ENCODE results near the gene TATDN2.

TATDN2 gene

DNA sequence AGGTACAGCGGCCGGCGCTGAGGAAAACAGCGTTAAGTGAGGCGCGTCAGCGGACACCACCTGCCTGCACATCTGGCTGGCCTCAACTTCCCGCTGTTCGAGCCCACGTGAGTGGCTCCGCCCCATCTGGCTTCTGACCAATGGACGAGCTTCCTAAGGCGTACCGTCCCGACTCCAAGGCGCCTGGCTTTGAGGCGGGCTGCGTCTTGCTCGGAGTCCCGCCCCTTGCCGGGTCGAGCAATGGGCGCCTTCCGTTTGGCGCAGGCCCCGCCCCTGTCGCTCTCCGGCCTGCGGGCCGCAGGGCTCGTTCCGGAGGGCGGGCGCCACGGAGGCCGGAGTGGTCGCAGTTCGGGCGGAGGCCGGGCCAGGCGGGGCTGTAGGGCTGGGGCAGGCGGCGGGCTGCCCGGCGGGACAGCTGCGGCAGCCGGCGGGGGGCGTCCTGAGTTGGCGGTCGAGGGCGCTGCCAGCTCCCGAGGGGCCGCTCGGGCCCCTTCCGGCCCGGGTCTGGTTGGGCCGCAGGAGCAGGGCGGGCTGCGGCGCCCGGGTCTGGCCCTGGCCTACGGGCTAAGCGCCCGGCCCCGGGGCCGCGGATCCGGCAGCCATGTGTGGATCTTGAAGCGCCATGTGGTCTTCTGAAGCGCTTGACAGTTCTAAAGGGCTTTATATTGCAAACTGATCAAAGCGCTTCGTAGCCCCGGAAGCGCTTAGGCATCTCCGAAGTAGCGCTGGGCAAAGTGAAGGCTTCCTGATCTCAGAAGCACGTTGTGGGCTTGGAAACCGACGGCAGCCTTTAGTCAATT is at the start of gene TATDN2:
TATDN2 (plus strand) TSS at position 276 of the 800 bp plus-strand sequence. CDS start 742 bp downstream, outside the sequence.
- no peak for FAIRE-seq

- FAIRE-seq: no peak
These were observed 49.3 kb upstream of the TATDN2 start for GRCh38 chr3:10198761-10199649.

- FAIRE-seq: no peak
These were observed 43.3 kb upstream of the TATDN2 start for GRCh38 chr3:10204921-10205320.

- no peak for FAIRE-seq
These were observed 42.7 kb upstream of the TATDN2 start for GRCh38 chr3:10205451-10206165.

- no peak for FAIRE-seq
These were observed 42.1 kb upstream of the TATDN2 start for GRCh38 chr3:10206166-10206511.

DNA sequence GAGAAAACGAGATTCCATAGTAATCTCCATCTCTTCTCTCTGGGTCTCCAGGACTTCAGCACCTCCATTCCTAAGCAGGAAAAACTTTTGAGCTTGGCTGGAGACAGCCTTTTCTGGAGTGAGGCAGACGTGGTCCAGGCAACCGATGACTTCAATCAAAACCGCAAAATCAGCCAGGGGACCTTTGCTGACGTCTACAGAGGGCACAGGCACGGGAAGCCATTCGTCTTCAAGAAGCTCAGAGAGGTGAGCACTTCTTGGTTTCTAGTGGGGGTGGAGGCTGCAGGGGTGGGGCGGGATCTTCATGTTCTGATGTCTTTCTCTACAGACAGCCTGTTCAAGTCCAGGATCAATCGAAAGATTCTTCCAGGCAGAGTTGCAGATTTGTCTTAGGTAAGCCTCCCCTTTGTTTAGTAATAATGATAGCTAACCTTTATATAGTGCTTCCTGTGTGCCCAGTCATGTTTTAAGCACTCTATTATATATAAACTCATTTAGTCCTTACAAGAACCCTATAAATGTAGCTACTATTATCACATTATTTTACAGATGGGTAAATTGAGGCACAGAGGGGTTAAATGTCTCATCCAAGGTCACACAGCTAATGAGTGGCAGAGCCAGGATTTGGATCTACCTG is 35.0 kb upstream of the TATDN2 start:
- no peak for FAIRE-seq

- no peak for FAIRE-seq
These were observed 32.5 kb upstream of the TATDN2 start for GRCh38 chr3:10215578-10216368.

DNA sequence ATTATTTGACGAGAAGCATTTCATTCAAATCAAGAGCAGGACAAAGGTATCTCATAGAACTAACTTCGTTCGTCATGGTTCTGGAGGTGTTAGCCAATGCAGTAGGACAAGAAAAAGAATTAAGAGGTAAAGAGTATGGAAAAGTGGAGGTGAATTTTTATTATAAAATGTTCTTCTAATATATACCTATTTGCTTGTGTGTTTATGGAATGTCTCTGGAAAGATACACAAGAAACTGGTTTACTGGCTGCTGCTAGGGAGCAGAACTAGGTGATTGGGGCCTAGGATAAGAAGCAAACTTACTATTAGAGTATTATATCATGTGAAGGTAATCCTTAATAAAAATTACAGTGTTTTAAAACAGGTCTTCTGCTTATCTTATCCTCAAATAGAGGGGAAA is 30.9 kb upstream of the TATDN2 start:
- no peak for FAIRE-seq

DNA sequence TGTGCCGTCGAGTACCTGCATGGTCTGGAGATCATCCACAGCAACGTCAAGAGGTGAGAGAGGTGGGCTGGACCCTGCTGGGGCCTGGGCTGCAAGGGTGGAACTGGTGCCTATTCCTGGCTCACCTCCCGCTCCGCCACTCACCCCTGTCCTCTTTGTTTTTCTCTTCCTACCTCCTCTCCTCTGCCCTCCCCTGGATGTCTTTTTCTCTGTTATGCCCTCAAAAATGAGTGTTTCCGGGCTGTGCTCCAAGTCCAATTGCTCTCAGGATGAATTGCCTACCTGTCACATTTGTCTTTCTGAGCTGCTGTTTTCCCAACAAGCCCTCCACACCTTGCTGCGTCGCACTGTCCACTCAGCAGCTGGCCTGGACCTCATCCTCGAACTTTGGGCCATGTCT is 28.5 kb upstream of the TATDN2 start:
- FAIRE-seq: no peak

GRCh38 chr3:10223676-10224639 is 24.3 kb upstream of the TATDN2 start:
- FAIRE-seq: no peak

DNA sequence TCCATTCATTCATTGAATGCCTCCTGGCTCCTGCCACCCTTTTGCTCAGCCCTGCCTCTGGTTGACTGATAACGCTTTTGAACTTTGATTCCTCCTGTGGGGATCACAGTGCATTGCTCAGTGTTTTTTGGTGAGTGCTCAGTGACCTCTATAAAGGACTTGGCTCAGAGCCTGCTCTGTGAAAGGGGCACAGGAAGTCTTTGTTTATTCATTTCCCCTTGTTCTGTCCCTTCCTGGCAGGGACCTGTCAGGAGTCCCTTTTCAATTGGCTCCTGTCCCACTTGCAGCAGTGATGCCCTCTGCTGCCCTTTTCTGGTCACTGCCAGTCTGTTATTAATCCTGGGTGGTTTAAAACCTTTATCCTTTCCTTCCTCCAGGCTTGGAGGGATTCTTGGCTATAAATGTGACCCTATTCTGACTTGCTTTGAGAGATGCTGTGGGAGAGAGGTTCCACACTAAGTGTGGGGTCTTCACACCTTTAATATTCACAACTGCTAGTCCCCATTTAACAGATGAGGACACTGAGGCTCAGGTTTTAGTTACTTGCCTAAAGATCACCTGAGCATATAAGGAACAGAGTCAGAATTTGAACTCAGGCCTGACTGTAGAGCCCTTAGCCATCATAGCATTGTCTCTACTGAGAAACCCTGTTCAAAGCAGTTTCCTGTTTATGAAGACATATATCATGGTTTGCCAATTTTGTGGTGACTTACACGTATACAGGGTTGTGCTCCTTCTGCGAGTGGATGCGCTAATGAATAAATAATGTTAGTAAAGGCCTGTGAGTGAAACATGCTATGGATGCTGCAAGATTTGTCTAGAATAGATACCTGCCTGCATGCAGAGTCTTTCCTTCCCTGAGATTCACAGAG is 23.2 kb upstream of the TATDN2 start:
- no peak for FAIRE-seq

- no peak for FAIRE-seq
These were observed 22.0 kb upstream of the TATDN2 start for GRCh38 chr3:10226293-10226692.

GRCh38 chr3:10228248-10228950 is 19.9 kb upstream of the TATDN2 start:
- FAIRE-seq: no peak

- FAIRE-seq: no peak
These were observed 18.7 kb upstream of the TATDN2 start for GRCh38 chr3:10229576-10229975.

DNA sequence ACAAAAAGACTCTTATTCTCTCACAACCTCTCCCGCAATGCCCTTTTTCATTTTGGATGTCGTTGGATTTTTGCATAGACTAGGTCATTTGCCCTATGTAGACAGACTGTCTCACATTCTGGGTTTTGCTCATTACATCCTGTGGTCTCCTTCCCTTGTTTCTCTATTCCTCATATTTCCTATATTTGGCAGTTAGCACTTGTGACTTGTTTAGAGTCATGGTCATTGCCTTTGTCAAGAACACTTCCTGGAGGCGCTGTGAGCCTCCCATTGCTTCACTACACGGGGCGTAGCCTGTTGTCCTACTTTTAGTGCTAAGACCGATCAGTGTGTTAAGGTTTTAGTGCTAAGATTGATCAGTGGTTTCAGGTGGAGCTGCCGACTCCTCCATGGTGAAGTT is 16.1 kb upstream of the TATDN2 start:
- no peak for FAIRE-seq

DNA sequence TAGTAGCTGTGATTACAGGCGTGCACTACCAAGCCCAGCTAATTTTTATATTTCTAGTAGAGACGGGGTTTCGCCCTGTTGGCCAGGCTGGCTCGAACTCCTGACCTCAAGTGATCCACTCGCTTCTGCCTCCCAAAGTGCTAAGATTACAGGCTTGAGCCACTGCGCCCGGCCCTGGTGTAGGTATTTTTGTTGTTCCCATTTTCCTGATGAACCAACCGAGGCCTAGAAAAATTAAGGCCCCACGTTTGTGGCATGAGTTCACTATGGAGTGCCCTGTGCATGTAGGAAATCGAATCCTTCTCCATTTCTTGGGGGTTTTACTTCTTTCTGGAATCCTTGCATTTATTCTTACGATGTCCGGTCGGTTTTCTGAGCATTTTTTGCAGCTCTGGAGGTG is 14.3 kb upstream of the TATDN2 start:
- FAIRE-seq: no peak

GRCh38 chr3:10234526-10235230 is 13.6 kb upstream of the TATDN2 start:
- no peak for FAIRE-seq

DNA sequence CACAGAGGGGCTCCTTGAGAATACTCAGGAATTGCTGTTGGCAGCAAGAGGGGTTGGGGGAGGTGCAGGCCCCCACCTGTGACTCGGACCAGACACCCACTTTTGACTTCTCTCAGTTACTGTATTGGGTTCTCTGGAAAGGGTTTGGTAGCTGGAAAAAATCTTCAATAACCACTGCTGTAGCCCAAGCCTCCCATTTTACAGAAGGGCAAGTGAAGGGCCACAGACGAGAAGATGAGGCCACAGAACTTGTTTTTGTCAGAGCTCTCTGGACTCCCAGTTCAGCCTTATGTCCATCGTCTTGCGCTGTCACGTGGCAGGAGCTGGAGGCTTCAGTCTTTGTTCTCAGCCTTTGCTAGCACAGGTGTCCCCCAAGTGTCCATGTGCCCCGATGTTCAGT is 12.7 kb upstream of the TATDN2 start:
- no peak for FAIRE-seq

All from colon (tissue), 2 donors.